Measurements from ENCODE around the gene DMWD.
"Not testable (repeated sequence)": the region's sequence is repeated elsewhere in the genome, so short reads cannot be mapped to it uniquely, and the experiment has no call there.

DMWD gene

GRCh38 chr19:45809643-45810159, 17.1 kb upstream of the DMWD start:
- Histone ChIP-seq H3K4me1 (ENCODE audit: insufficient read depth, low read length) (peaks cover 5% of the 10 kb centered on the region), H3K27me3 (ENCODE audit: insufficient read depth, low read length) (no peaks in the 10 kb centered on the region), H3K9me3 (ENCODE audit: low read length) (no peaks in the 10 kb centered on the region), H3K36me3 (ENCODE audit: insufficient read depth, low read length) (no peaks in the 10 kb centered on the region), H3K4me3 (ENCODE audit: low read length) (no peak overlapping the region), H2AFZ (ENCODE audit: low read depth, low read length) (no peak overlapping the region)

GRCh38 chr19:45805719-45806118, 13.1 kb upstream of the DMWD start:
- Histone ChIP-seq H3K9me3 (ENCODE audit: low read length) (no peaks in the 10 kb centered on the region), H2AFZ (ENCODE audit: low read depth, low read length) (no peak overlapping the region), H3K4me1 (ENCODE audit: insufficient read depth, low read length) (peaks cover 5% of the 10 kb centered on the region)

GRCh38 chr19:45804959-45805230, 12.2 kb upstream of the DMWD start:
- Histone ChIP-seq H3K36me3 (ENCODE audit: insufficient read depth, low read length) (no peaks in the 10 kb centered on the region), H3K4me3 (ENCODE audit: low read length) (no peak overlapping the region), H3K9me3 (ENCODE audit: low read length) (no peaks in the 10 kb centered on the region), H3K27me3 (ENCODE audit: insufficient read depth, low read length) (peaks cover 3% of the 10 kb centered on the region), H2AFZ (ENCODE audit: low read depth, low read length) (no peak overlapping the region), H3K4me1 (ENCODE audit: insufficient read depth, low read length) (peaks cover 5% of the 10 kb centered on the region)

More at GRCh38 chr19:45805719-45806118, 13.1 kb upstream of the DMWD start:
- H3K27me3 ChIP-seq (ENCODE audit: insufficient read depth, low read length) = peaks cover 3% of the 10 kb centered on the region
- no peaks in the 10 kb centered on the region for H3K36me3 ChIP-seq (ENCODE audit: insufficient read depth, low read length)
- no peak overlapping the region for H3K4me3 ChIP-seq (ENCODE audit: low read length)

- Histone ChIP-seq H3K36me3 (ENCODE audit: insufficient read depth, low read length) (no peaks in the 10 kb centered on the region), H3K9me3 (ENCODE audit: low read length) (no peaks in the 10 kb centered on the region), H3K4me1 (ENCODE audit: insufficient read depth, low read length) (no peaks in the 10 kb centered on the region), H2AFZ (ENCODE audit: low read depth, low read length) (no peak overlapping the region), H3K4me3 (ENCODE audit: low read length) (no peak overlapping the region), H3K27me3 (ENCODE audit: insufficient read depth, low read length) (peaks cover 3% of the 10 kb centered on the region)
Measured at GRCh38 chr19:45804140-45804958, 11.7 kb upstream of the DMWD start.

- Histone ChIP-seq H3K36me3 (ENCODE audit: insufficient read depth, low read length) (no peaks in the 10 kb centered on the region), H2AFZ (ENCODE audit: low read depth, low read length) (no peak overlapping the region), H3K4me1 (ENCODE audit: insufficient read depth, low read length) (peaks cover 2% of the 10 kb centered on the region), H3K4me3 (ENCODE audit: low read length) (no peak overlapping the region), H3K9me3 (ENCODE audit: low read length) (no peaks in the 10 kb centered on the region), H3K27me3 (ENCODE audit: insufficient read depth, low read length) (peaks cover 3% of the 10 kb centered on the region)
Measured at GRCh38 chr19:45801603-45802175, 9.0 kb upstream of the DMWD start.

GRCh38 chr19:45800070-45800553, 7.5 kb upstream of the DMWD start:
- H3K36me3 ChIP-seq (ENCODE audit: insufficient read depth, low read length) = no peaks in the 10 kb centered on the region
- H3K9me3 ChIP-seq (ENCODE audit: low read length) = no peaks in the 10 kb centered on the region

GRCh38 chr19:45799541-45799940, 6.9 kb upstream of the DMWD start:
- H2AFZ ChIP-seq (ENCODE audit: low read depth, low read length); H3K36me3 ChIP-seq (ENCODE audit: insufficient read depth, low read length); H3K27me3 ChIP-seq (ENCODE audit: insufficient read depth, low read length); H3K9me3 ChIP-seq (ENCODE audit: low read length); H3K4me3 ChIP-seq (ENCODE audit: low read length); H3K4me1 ChIP-seq (ENCODE audit: insufficient read depth, low read length): not testable (repeated sequence)

More at GRCh38 chr19:45800070-45800553, 7.5 kb upstream of the DMWD start:
- H2AFZ ChIP-seq (ENCODE audit: low read depth, low read length) = no peak overlapping the region
- H3K4me1 ChIP-seq (ENCODE audit: insufficient read depth, low read length) = peaks cover 4% of the 10 kb centered on the region
- H3K27me3 ChIP-seq (ENCODE audit: insufficient read depth, low read length) = peaks cover 3% of the 10 kb centered on the region
- H3K4me3 ChIP-seq (ENCODE audit: low read length) = no peak overlapping the region

GRCh38 chr19:45798995-45799517, 6.4 kb upstream of the DMWD start:
- H2AFZ ChIP-seq (ENCODE audit: low read depth, low read length) = no peak overlapping the region

GRCh38 chr19:45794627-45795026, 2.0 kb upstream of the DMWD start:
- no peak overlapping the region for H2AFZ ChIP-seq (ENCODE audit: low read depth, low read length)
- H3K36me3 ChIP-seq (ENCODE audit: insufficient read depth, low read length) = peaks cover 9% of the 10 kb centered on the region
- no peaks in the 10 kb centered on the region for H3K9me3 ChIP-seq (ENCODE audit: low read length)
- no peaks in the 10 kb centered on the region for H3K27me3 ChIP-seq (ENCODE audit: insufficient read depth, low read length)
- H3K4me1 ChIP-seq (ENCODE audit: insufficient read depth, low read length) = peaks cover 23% of the 10 kb centered on the region
- H3K4me3 ChIP-seq (ENCODE audit: low read length) = no peak overlapping the region

More at GRCh38 chr19:45798995-45799517, 6.4 kb upstream of the DMWD start:
- H3K4me1 ChIP-seq (ENCODE audit: insufficient read depth, low read length) = peaks cover 4% of the 10 kb centered on the region
- no peaks in the 10 kb centered on the region for H3K36me3 ChIP-seq (ENCODE audit: insufficient read depth, low read length)
- peaks cover 3% of the 10 kb centered on the region for H3K27me3 ChIP-seq (ENCODE audit: insufficient read depth, low read length)
- H3K9me3 ChIP-seq (ENCODE audit: low read length) = no peaks in the 10 kb centered on the region
- no peak overlapping the region for H3K4me3 ChIP-seq (ENCODE audit: low read length)

GRCh38 chr19:45793876-45794275, 1.2 kb upstream of the DMWD start:
- Histone ChIP-seq H2AFZ (ENCODE audit: low read depth, low read length) (no peak overlapping the region), H3K4me1 (ENCODE audit: insufficient read depth, low read length) (peaks cover 21% of the 10 kb centered on the region), H3K27me3 (ENCODE audit: insufficient read depth, low read length) (no peaks in the 10 kb centered on the region), H3K4me3 (ENCODE audit: low read length) (no peak overlapping the region), H3K9me3 (ENCODE audit: low read length) (no peaks in the 10 kb centered on the region), H3K36me3 (ENCODE audit: insufficient read depth, low read length) (peaks cover 16% of the 10 kb centered on the region)

- peak overlapping the region; percentile 44 for H2AFZ ChIP-seq (ENCODE audit: low read depth, low read length)
- peaks cover 23% of the 10 kb centered on the region for H3K36me3 ChIP-seq (ENCODE audit: insufficient read depth, low read length)
- peak overlapping the region; percentile 37 for H3K4me3 ChIP-seq (ENCODE audit: low read length)
- H3K9me3 ChIP-seq (ENCODE audit: low read length) = no peaks in the 10 kb centered on the region
- peaks cover 21% of the 10 kb centered on the region for H3K4me1 ChIP-seq (ENCODE audit: insufficient read depth, low read length)
- no peaks in the 10 kb centered on the region for H3K27me3 ChIP-seq (ENCODE audit: insufficient read depth, low read length)
Measured at GRCh38 chr19:45793178-45793564, 526 bp upstream of the DMWD start.

- H3K36me3 ChIP-seq (ENCODE audit: insufficient read depth, low read length) = peaks cover 32% of the 10 kb centered on the region
- no peak overlapping the region for H2AFZ ChIP-seq (ENCODE audit: low read depth, low read length)
- H3K4me3 ChIP-seq (ENCODE audit: low read length) = peak overlapping the region; percentile 99
- H3K9me3 ChIP-seq (ENCODE audit: low read length) = no peaks in the 10 kb centered on the region
- peaks cover 21% of the 10 kb centered on the region for H3K4me1 ChIP-seq (ENCODE audit: insufficient read depth, low read length)
- H3K27me3 ChIP-seq (ENCODE audit: insufficient read depth, low read length) = no peaks in the 10 kb centered on the region
Measured at GRCh38 chr19:45791744-45792469, 738 bp downstream of the DMWD start.

- H3K4me1 ChIP-seq (ENCODE audit: insufficient read depth, low read length) = peaks cover 21% of the 10 kb centered on the region
- peak overlapping the region; percentile 99 for H3K4me3 ChIP-seq (ENCODE audit: low read length)
- no peak overlapping the region for H2AFZ ChIP-seq (ENCODE audit: low read depth, low read length)
- H3K9me3 ChIP-seq (ENCODE audit: low read length) = no peaks in the 10 kb centered on the region
- no peaks in the 10 kb centered on the region for H3K27me3 ChIP-seq (ENCODE audit: insufficient read depth, low read length)
- peaks cover 41% of the 10 kb centered on the region for H3K36me3 ChIP-seq (ENCODE audit: insufficient read depth, low read length)
Measured at GRCh38 chr19:45790942-45791341, 1.7 kb downstream of the DMWD start.

Data from neuron (in vitro differentiated cells).